Keratinocyte (primary cell): ENCODE results near the gene MRPL10.

Source experiments
- EZH2 ChIP-seq: IDR thresholded peaks from one replicate; pipeline ENCODE4 v1.6.1; 2012; ENCODE audit warnings: inconsistent platforms, mild to moderate bottlenecking, low read length, moderate library complexity
- TF ChIP-seq, protein P1 (sequence below), 3 experiments: IDR thresholded peaks in 1 of 3; conservative IDR thresholded peaks in 1 of 3; optimal IDR thresholded peaks in 1 of 3; 2 replicates in 2 of 3; 3 replicates in 1 of 3; pipeline versions ENCODE3 to v1.5.1; 2011; ENCODE audit warnings: low read length in 3 of 3, mild to moderate bottlenecking in 3 of 3, moderate library complexity in 2 of 3, control low read depth in 1 of 3, inconsistent platforms in 1 of 3; ENCODE audit not compliant: insufficient read depth in 2 of 3; ENCODE audit errors: extremely low read depth in 1 of 3

DNA sequence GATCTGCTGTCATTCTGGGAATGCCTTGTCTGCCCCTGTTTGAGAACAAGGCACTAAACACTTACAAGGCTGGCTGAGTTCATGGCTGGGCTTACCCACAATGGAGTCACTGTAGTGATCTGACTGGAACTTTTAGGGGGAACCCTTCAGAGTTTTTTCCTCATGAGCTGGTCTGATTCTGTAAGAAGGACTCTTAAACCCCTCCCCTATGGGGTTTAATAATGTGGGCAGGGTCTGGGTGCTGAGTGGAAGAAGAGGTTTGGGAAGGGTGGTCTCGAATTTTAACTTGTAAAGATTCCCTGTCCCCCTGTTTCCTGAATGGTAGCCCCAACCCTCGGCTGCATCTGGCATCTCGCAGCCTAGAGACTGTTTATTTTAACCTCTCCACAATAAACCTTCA is 40.3 kb downstream of the MRPL10 start:
- TF ChIP-seq, protein P1, sequence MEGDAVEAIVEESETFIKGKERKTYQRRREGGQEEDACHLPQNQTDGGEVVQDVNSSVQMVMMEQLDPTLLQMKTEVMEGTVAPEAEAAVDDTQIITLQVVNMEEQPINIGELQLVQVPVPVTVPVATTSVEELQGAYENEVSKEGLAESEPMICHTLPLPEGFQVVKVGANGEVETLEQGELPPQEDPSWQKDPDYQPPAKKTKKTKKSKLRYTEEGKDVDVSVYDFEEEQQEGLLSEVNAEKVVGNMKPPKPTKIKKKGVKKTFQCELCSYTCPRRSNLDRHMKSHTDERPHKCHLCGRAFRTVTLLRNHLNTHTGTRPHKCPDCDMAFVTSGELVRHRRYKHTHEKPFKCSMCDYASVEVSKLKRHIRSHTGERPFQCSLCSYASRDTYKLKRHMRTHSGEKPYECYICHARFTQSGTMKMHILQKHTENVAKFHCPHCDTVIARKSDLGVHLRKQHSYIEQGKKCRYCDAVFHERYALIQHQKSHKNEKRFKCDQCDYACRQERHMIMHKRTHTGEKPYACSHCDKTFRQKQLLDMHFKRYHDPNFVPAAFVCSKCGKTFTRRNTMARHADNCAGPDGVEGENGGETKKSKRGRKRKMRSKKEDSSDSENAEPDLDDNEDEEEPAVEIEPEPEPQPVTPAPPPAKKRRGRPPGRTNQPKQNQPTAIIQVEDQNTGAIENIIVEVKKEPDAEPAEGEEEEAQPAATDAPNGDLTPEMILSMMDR (optimal IDR thresholded peaks at IDR 0.05 in 1 of 3, IDR thresholded peaks at IDR 0.05 in 1 of 3, conservative IDR thresholded peaks at IDR 0.05 in 1 of 3; ENCODE audit: extremely low read depth in 1 of 3, insufficient read depth in 2 of 3, low read length in 3 of 3) = no peak
- no peak for TF ChIP-seq EZH2
